ENCODE measurements around the gene CENPC.
"Not testable (repeated sequence)": the region's sequence is repeated elsewhere in the genome, so short reads cannot be mapped to it uniquely, and the experiment has no call there.

Gene CENPC

DNA sequence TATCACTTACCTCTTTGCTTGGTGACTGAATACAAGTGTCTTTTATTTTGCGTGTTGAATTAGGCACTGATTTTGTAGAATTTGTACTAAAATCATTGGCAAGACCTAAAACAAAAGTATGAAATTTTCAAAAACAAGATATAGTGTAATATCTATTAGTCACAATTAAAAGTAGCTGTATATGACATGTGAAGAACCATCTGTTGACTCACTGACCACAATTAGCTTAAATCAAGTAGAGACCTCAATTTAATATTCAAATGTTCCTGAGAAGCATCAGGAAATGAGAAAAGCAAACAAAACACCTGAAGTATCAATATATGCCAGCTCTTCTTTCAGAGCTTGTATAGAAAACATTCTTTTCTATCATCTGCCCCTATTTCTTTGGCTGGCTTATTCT, 5.5 kb downstream of the CENPC start:
- H3K4me3 Mint-ChIP-seq: no peak overlapping the region
- H3K4me1 Mint-ChIP-seq (ENCODE audit: low read depth): peaks cover 38% of the 10 kb centered on the region
- DNase-seq (ENCODE audit: low spot score): no peak
- H3K27ac Mint-ChIP-seq: no peak overlapping the region
- no peaks in the 10 kb centered on the region for H3K9me3 Mint-ChIP-seq
- H3K27me3 Mint-ChIP-seq (ENCODE audit: low read depth): no peaks in the 10 kb centered on the region
- H3K36me3 Mint-ChIP-seq (ENCODE audit: low read depth): peaks cover 64% of the 10 kb centered on the region

DNA sequence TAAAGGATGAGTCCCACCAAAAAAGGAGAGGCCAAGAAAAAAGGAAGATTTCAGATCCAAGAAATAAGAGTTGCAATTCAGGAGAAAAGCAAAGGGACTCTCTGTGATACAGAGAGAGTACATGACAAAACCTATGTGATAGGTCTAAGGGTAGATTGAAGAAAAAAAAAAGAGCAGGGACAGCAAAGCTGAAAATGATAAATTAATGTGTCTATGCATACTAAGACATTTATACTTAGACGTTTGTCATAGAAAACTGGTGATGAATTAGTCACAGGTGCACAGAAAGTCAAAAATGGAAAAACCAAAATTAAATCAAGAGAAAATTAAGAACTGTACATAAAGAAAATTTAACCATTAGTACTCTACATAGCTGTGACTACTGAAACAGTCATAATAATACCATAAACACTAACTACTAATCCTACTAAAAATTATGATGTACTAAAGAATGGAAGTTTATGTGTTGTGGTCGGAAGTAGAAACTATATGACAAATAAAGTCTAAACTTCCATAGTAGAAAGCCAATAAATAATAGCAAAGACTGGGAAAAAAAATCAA, 9.9 kb downstream of the CENPC start:
- Mint-ChIP-seq H3K27ac (peak overlapping the region; percentile 19), H3K27me3 (ENCODE audit: low read depth) (no peaks in the 10 kb centered on the region), H3K4me1 (ENCODE audit: low read depth) (peaks cover 16% of the 10 kb centered on the region), H3K4me3 (no peak overlapping the region), H3K9me3 (peaks cover 20% of the 10 kb centered on the region), H3K36me3 (ENCODE audit: low read depth) (peaks cover 76% of the 10 kb centered on the region)
- no peak for DNase-seq (ENCODE audit: low spot score)

DNA sequence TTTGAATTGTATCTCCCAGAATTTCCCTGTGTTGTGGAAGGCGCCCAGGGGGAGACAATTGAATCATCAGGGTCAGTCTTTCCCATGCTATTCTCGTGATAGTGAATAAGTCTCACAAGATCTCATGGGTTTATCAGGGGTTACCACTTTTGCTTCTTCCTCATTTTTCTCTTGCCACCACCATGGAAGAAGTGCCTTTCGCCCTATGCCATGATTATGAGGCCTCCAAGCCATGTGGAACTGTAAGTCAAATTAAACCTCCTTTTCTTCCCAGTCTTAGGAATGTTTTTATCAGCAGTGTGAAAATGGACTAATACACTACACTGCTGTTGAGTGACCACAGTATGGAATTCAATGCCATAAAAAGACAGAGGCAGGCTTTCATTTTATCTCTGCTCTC, 12.2 kb downstream of the CENPC start:
- Mint-ChIP-seq H3K36me3 (ENCODE audit: low read depth) (peaks cover 75% of the 10 kb centered on the region), H3K27ac (no peak overlapping the region), H3K4me3 (no peak overlapping the region), H3K9me3 (peaks cover 20% of the 10 kb centered on the region), H3K27me3 (ENCODE audit: low read depth) (no peaks in the 10 kb centered on the region), H3K4me1 (ENCODE audit: low read depth) (peaks cover 12% of the 10 kb centered on the region)
- no peak for DNase-seq (ENCODE audit: low spot score)

DNA sequence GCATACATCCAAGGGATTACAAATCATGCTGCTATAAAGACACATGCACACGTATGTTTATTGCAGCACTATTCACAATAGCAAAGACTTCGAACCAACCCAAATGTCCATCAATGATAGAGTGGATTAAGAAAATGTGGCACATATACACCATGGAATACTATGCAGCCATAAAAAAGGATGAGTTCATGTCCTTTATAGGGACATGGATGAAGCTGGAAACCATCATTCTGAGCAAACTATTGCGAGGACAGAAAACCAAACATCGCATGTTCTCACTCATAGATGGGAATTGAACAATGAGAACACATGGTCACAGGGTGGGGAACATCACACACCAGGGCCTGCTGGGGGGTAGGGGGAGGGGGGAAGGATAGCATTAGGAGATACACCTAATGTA, 12.9 kb downstream of the CENPC start:
- H3K4me3 Mint-ChIP-seq: not testable (repeated sequence)
- peaks cover 12% of the 10 kb centered on the region for H3K4me1 Mint-ChIP-seq (ENCODE audit: low read depth)

DNA sequence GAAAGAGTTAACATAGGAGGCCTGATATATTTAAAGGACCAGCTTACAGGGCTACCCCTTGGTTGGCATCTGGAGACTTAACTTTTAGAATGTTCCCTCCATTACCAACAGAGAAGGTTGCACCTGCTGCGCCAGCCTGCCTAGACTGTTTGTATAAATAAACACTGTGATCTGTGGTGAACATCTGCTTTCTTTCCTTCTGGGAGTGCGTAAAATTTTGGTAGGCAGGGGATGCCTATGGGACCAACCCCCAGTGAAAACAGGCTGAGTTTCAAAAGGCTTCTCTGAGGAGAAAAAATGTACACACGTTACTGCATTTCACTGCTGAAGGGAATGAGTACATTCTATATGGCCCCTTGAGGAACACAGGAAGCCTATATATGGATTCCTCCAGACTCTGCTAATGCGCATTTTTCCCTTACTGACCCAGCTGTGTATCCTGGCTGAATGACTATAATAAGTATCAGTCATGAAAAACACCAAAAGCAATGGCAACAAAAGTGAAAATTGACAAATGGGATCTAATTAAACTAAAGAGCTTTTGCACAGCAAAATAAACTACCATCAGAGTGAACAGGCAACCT, 13.8 kb downstream of the CENPC start:
- Mint-ChIP-seq H3K36me3 (ENCODE audit: low read depth) (peaks cover 82% of the 10 kb centered on the region), H3K27me3 (ENCODE audit: low read depth) (no peaks in the 10 kb centered on the region), H3K27ac (no peak overlapping the region), H3K4me3 (no peak overlapping the region), H3K9me3 (peaks cover 23% of the 10 kb centered on the region), H3K4me1 (ENCODE audit: low read depth) (peaks cover 19% of the 10 kb centered on the region)
- no peak for DNase-seq (ENCODE audit: low spot score)

More for the DNA sequence above, 12.9 kb downstream of the CENPC start:
- H3K27me3 Mint-ChIP-seq (ENCODE audit: low read depth); H3K27ac Mint-ChIP-seq; DNase-seq (ENCODE audit: low spot score): not testable (repeated sequence)
- H3K9me3 Mint-ChIP-seq: peaks cover 20% of the 10 kb centered on the region
- peaks cover 76% of the 10 kb centered on the region for H3K36me3 Mint-ChIP-seq (ENCODE audit: low read depth)

DNA sequence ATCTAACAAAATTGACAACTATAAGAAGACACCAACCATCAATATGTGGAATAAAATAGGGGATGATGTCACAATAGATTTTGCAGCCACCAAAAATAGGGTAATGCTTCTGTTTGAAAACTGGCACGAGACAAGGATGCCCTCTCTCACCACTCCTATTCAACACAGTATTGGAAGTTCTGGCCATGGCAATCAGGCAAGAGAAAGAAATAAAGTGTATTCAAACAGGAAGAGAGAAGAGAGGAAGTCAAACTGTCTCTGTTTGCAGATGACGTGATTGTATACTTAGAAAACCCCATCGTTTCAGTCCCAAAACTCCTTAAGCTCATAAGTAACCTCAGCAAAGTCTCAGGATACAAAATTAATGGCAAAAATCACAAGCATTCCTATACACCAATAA, 21.2 kb downstream of the CENPC start:
- peaks cover 58% of the 10 kb centered on the region for H3K4me1 Mint-ChIP-seq (ENCODE audit: low read depth)
- H3K27me3 Mint-ChIP-seq (ENCODE audit: low read depth); DNase-seq (ENCODE audit: low spot score): not testable (repeated sequence)
- peaks cover 77% of the 10 kb centered on the region for H3K36me3 Mint-ChIP-seq (ENCODE audit: low read depth)
- peak overlapping the region; percentile 96 for H3K27ac Mint-ChIP-seq
- H3K4me3 Mint-ChIP-seq: peak overlapping the region; percentile 66
- peaks cover 42% of the 10 kb centered on the region for H3K9me3 Mint-ChIP-seq

DNA sequence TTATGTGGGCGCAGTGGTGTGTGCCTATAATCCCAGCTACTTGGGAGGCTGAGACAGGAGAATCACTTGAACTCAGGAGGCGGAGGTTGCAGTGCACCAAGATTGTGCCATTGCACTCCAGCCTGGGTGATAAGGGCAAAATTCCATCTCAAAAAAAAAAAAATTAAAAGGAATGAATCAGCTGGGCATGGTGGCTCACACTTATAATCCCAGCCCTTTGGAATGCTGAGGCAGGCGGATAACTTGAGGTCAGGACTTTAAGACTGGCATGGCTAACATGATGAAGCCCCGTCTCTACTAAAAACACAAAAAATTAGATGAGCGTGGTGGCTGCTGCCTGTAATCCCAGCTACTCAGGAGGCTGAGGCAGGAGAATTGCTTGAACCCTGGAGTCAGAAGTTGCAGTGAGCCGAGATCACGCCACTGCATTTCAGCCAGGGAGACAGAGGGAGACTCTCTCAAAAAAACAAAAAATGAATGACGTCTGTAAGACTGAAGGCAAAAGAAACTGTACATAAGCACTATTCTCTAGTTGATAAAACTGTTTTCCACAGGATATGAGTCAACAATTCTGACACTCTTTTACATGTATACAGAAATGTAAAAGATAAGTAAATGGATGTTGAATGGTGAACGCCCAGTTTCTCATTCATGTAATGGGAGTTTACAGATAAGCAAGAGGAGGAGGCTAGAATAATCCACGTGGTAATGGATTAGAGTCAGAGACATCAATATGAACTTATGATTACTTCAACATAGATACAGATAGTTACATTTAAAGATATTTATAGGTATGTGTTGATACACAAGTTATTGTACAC, 22.2 kb downstream of the CENPC start:
- no peak for DNase-seq (ENCODE audit: low spot score)
- Mint-ChIP-seq H3K36me3 (ENCODE audit: low read depth) (peaks cover 76% of the 10 kb centered on the region), H3K4me1 (ENCODE audit: low read depth) (peaks cover 60% of the 10 kb centered on the region), H3K27me3 (ENCODE audit: low read depth) (no peaks in the 10 kb centered on the region), H3K9me3 (peaks cover 42% of the 10 kb centered on the region), H3K4me3 (peak overlapping the region; percentile 66), H3K27ac (peak overlapping the region; percentile 96)

DNA sequence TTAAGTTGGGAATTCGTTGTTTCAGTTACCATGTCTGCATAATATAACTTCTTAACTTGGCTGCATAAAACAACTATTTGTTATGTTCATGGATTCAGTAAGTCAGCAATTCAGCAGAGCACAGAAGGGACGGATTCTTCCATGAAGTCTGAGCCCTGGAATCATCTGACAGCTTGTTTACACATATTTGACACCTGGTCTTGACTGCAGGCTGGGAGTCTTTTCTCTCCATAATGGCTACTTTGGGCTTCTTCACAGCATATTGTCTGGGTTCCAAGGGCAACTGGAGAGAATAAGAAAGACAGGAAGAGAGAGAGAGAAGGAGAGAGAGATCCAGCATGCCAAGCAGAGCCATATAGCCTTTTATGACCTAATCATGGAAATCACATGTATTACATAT, 23.1 kb downstream of the CENPC start:
- peaks cover 76% of the 10 kb centered on the region for H3K36me3 Mint-ChIP-seq (ENCODE audit: low read depth)
- H3K27ac Mint-ChIP-seq: peak overlapping the region; percentile 96
- peaks cover 60% of the 10 kb centered on the region for H3K4me1 Mint-ChIP-seq (ENCODE audit: low read depth)
- no peak for DNase-seq (ENCODE audit: low spot score)
- no peak overlapping the region for H3K4me3 Mint-ChIP-seq
- H3K27me3 Mint-ChIP-seq (ENCODE audit: low read depth): no peaks in the 10 kb centered on the region
- H3K9me3 Mint-ChIP-seq: peaks cover 42% of the 10 kb centered on the region

DNA sequence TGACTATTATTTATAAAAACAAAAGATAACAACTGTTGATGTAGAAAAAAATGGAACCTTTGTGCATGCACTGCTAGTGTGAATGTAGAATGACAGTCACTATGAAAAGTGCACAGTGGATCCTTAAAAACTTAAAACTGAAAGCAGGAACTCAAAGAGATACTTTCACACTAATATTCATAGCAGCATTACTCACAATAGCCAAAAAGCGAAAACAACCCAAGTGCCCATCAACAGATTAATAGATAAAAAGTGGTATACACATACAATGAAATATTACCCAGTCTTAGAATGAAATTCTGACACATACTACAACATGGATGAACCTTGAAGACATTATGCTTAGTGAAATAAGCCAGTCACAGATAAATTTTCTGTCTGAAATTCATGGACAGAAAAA, 23.8 kb downstream of the CENPC start:
- no peak overlapping the region for H3K4me3 Mint-ChIP-seq
- peaks cover 39% of the 10 kb centered on the region for H3K9me3 Mint-ChIP-seq
- H3K36me3 Mint-ChIP-seq (ENCODE audit: low read depth): peaks cover 72% of the 10 kb centered on the region
- no peak for DNase-seq (ENCODE audit: low spot score)
- H3K27me3 Mint-ChIP-seq (ENCODE audit: low read depth): no peaks in the 10 kb centered on the region
- peaks cover 53% of the 10 kb centered on the region for H3K4me1 Mint-ChIP-seq (ENCODE audit: low read depth)
- H3K27ac Mint-ChIP-seq: peak overlapping the region; percentile 84

DNA sequence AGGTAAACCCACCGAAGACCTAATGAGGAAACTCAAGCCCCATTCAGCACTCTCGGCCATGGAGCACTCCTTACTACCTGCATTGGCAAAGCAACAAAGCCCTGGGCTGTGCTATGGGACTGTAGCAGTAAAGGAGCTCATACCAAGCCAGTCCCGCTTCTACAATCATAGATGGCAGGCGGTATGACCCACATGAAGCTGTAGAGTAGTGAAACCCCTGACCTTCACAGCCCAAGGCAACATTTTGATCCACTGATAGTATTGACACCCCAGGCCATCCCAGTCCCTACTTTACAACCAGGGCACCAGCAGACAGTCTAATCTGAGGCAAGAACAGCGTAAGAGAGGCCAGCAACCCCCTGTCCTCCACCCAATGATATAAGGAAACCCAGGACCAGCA, 25.2 kb downstream of the CENPC start:
- Mint-ChIP-seq H3K27ac (peak overlapping the region; percentile 20), H3K4me1 (ENCODE audit: low read depth) (peaks cover 45% of the 10 kb centered on the region), H3K36me3 (ENCODE audit: low read depth) (peaks cover 69% of the 10 kb centered on the region), H3K4me3 (no peak overlapping the region), H3K9me3 (peaks cover 28% of the 10 kb centered on the region), H3K27me3 (ENCODE audit: low read depth) (no peaks in the 10 kb centered on the region)
- no peak for DNase-seq (ENCODE audit: low spot score)

DNA sequence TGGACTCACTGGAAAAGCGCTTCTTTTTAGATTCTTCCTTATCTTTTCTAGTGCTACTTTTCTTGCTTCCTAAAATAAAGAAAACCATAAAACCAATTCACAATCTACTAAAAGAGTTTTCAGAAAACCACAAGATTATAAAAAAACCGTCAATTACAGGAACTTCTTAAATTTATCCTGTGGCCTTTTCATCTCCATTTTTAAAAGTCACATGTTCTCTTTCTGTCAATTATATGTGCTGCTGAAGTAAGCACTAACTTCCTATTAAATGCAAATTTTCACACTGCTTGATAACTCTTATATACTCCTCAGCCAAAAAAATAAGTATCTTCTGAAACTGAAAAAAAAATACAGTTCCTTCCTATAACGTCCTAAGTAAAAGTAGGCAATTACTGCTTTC, 32.8 kb downstream of the CENPC start:
- Mint-ChIP-seq H3K27me3 (ENCODE audit: low read depth) (no peaks in the 10 kb centered on the region), H3K9me3 (no peaks in the 10 kb centered on the region), H3K4me1 (ENCODE audit: low read depth) (peaks cover 18% of the 10 kb centered on the region), H3K27ac (peak overlapping the region; percentile 23), H3K4me3 (no peak overlapping the region), H3K36me3 (ENCODE audit: low read depth) (peaks cover 65% of the 10 kb centered on the region)
- DNase-seq (ENCODE audit: low spot score): no peak

DNA sequence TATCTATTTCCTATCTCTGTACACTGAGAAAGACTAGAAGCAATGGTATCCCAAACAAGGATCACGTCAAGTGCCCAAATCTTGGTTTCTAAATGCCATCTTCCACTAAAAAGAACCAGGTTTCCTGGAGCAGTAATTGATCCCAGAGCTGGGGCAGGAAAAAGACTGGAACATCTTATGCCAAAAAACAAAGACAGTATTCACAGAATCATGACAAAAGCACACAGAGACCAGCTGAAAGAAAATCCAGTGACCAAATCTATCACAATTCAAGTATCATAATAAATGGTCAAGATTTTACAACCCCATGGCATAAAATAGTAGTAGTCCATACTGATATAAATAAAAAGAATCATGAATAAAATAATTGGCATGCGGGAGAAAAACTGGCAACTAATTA, 44.9 kb downstream of the CENPC start:
- H3K36me3 Mint-ChIP-seq (ENCODE audit: low read depth): peaks cover 55% of the 10 kb centered on the region
- H3K9me3 Mint-ChIP-seq: no peaks in the 10 kb centered on the region
- no peaks in the 10 kb centered on the region for H3K27me3 Mint-ChIP-seq (ENCODE audit: low read depth)
- no peak overlapping the region for H3K27ac Mint-ChIP-seq
- DNase-seq (ENCODE audit: low spot score): no peak
- peaks cover 5% of the 10 kb centered on the region for H3K4me1 Mint-ChIP-seq (ENCODE audit: low read depth)
- no peak overlapping the region for H3K4me3 Mint-ChIP-seq

DNA sequence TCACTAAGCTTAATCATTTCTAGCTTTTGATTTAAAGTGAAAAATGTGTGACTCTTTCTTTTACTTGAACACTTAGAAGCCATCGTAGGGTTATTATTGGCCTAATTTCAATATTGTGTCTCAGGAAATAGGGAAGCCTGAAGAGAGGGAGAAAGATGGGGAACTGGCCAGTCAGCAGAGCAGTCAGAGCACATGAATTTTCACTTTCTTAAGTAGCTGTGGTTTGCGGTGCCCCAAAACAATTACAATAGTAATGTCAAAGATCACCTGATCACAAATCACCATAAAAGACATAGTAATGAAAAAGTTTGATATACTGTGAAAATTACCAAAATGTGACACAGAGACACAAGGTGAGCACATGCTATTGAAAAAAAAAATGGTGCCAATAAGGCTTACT, 45.5 kb downstream of the CENPC start:
- Mint-ChIP-seq H3K9me3 (no peaks in the 10 kb centered on the region), H3K36me3 (ENCODE audit: low read depth) (peaks cover 53% of the 10 kb centered on the region), H3K27me3 (ENCODE audit: low read depth) (no peaks in the 10 kb centered on the region), H3K4me3 (no peak overlapping the region), H3K4me1 (ENCODE audit: low read depth) (peaks cover 5% of the 10 kb centered on the region), H3K27ac (no peak overlapping the region)
- DNase-seq (ENCODE audit: low spot score): no peak

DNA sequence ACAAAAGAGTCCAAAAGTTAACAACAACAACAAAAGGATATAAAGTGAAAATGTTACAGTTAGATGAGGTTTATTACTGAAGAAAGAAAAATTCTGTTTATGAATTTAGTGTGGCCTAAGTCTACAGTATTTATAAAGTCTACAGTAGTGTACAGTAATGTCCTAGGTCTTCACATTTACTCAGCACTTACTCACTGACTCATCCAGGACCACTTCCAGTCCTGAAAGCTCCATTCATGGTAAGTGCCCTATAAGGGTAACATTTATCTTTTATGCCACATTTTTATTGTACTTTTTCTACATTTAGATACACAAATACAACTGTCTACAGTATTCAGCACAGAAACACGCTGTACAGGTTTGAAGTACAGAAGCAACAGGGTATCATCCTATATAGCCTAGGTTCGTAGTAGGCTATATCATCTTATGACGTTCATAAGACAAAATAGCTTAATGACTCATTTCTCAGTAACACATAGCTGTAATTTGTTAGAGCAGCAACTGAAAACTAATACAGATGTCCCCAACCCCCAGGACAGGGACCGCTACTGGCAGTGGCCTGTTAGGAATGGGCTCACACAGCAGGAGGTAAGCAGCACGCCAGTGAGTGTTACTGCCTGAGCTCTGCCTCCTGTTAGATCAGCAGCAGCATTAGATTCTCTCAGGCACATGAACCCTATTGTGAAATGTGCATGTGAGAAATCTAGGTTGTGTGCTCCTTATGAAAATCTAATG, 61.3 kb downstream of the CENPC start:
- Mint-ChIP-seq H3K27ac (no peak overlapping the region), H3K9me3 (peaks cover 34% of the 10 kb centered on the region), H3K4me1 (ENCODE audit: low read depth) (peaks cover 1% of the 10 kb centered on the region), H3K36me3 (ENCODE audit: low read depth) (peaks cover 66% of the 10 kb centered on the region), H3K27me3 (ENCODE audit: low read depth) (no peaks in the 10 kb centered on the region), H3K4me3 (no peak overlapping the region)
- no peak for DNase-seq (ENCODE audit: low spot score)

Measured in T-helper 2 cell treated with Interferon-gamma antibody and Interleukin-4, amounts not matched to agents 5 μg/mL and 100 μg/mL, for 36 hours (primary cell).